ENCODE measurements around the gene PGM5. TPM values are rescaled to one million over a fixed set of nuclear protein-coding genes. Genes with fewer than 3 reads are reported as not detected.
A peak's percentile ranks its signal among the peaks of the same experiment; 100 is the strongest.
"Not testable (repeated sequence)": the region's sequence is repeated elsewhere in the genome, so short reads cannot be mapped to it uniquely, and the experiment has no call there.

Gene PGM5
- total RNA-seq: not detected in 3 replicates
- long read RNA-seq: 0 reads

DNA sequence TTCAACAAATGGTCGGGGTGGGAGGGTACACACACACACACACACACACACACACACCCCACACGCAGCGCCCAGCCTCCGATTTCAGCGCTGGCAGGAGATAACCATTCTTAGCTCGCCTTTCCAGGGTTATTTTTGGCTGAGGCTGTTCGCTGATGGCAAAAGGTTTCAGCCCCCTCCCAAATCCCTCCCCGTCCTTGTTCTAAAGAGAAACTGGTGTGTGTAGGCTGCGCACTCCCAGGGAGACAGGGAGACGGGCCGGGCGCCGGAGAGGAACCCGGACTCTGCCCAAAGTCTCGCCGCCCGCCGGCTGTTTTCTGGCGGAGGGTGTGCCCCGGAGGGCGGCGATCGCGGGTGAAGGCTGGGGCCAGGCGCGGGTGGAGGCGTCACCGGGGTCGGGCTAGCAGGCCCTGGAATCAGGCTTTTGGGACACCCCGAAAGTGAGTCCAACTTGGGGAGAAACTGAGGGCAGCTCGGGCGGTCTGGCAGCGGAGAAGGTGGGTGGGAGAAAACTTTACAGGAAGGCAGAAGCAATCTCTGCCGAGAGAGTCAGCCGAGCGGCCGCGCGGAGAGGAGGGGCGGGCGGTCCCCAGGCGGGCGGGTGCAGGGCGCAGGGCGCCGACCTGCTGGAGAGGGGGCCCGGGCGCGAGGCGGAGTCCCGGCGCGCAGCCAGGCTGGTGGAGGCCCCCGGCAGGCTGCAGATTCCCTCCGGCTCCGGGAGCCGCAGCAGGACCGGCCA is at the start of gene PGM5:
PGM5 (plus strand) TSS at position 232 of the 739 bp plus-strand sequence. CDS start 517 bp downstream, outside the sequence.
- H3K4me1 Mint-ChIP-seq (ENCODE audit: low read depth); H3K27ac Mint-ChIP-seq (ENCODE audit: unreplicated experiment); H3K36me3 Mint-ChIP-seq (ENCODE audit: low read depth); H3K9me3 Mint-ChIP-seq (ENCODE audit: low read depth): not testable (repeated sequence)
- peak within 1 kb of the TSS; percentile 69 for H3K4me3 Mint-ChIP-seq (ENCODE audit: unreplicated experiment)
- H3K27me3 Mint-ChIP-seq (ENCODE audit: low read depth): peaks cover 34% of the 10 kb centered on the region
- DNase-seq (ENCODE audit: low spot score): peak; percentile 91

DNA sequence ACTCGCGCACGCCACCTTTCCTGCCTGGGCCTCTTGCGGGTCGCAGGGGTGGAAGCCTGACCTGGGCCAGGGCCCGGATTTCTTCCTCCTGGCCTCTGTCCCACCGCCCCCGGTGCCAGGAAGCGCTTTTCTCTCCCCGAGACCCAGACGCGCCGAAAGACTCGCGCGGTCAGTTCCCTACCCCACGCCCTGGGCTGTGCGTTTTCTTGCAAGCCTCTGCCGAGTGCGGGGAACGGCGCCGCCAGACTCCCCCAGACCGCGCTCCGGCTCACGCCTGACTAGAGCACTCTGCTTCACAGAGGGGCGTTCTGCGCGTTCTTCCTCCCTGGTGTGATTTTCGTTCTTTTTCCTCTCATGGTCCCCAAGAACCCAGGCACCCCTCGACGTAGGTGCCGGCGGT is 49.3 kb upstream of the PGM5 start:
- H3K4me3 Mint-ChIP-seq (ENCODE audit: unreplicated experiment); DNase-seq (ENCODE audit: low spot score); H3K27me3 Mint-ChIP-seq (ENCODE audit: low read depth); H3K36me3 Mint-ChIP-seq (ENCODE audit: low read depth); H3K27ac Mint-ChIP-seq (ENCODE audit: unreplicated experiment); H3K4me1 Mint-ChIP-seq (ENCODE audit: low read depth); H3K9me3 Mint-ChIP-seq (ENCODE audit: low read depth): not testable (repeated sequence)

DNA sequence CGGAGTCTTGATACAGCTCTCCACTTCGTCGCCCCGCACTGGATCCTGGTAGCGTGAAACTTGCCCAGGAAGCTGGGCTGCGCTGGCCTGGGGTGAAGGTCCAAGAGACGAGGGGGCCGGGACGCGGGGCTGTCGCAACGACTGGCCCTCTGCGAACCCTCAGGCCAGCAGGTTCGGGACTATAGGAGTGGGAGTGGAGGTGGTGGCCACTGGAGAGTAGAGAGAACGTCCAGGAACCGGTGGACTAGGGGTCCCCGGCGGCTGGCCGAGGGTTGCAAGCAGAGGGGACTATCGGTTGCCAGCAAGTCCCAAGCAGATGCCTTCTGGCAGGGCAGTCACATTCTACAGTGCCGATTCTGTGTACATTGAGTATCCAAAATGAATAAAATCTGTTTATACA is 48.8 kb upstream of the PGM5 start:
- H3K4me3 Mint-ChIP-seq (ENCODE audit: unreplicated experiment); H3K27ac Mint-ChIP-seq (ENCODE audit: unreplicated experiment); H3K9me3 Mint-ChIP-seq (ENCODE audit: low read depth); DNase-seq (ENCODE audit: low spot score); H3K36me3 Mint-ChIP-seq (ENCODE audit: low read depth); H3K27me3 Mint-ChIP-seq (ENCODE audit: low read depth); H3K4me1 Mint-ChIP-seq (ENCODE audit: low read depth): not testable (repeated sequence)

DNA sequence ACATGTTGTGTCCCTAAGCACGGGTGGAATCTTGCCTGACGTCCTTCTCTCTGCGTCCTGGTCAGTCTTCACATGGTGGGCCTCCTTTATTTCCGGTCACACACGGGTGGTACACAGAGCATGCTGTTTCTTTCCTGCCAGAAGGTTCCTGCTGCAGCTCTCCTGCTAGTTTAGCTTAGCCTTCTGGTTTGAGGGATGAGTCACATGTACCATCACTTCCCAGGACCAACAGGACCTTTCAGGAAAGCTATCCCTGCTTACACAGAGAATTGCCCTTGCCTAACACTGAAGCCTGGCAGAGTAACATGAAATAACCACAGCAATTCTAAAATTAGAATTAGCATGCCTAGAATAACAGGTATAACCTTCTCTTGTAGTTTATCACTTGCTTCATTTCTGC is 45.2 kb upstream of the PGM5 start:
- not testable (repeated sequence) for H3K4me3 Mint-ChIP-seq (ENCODE audit: unreplicated experiment); H3K27ac Mint-ChIP-seq (ENCODE audit: unreplicated experiment); H3K36me3 Mint-ChIP-seq (ENCODE audit: low read depth); H3K4me1 Mint-ChIP-seq (ENCODE audit: low read depth); H3K9me3 Mint-ChIP-seq (ENCODE audit: low read depth); DNase-seq (ENCODE audit: low spot score); H3K27me3 Mint-ChIP-seq (ENCODE audit: low read depth)

DNA sequence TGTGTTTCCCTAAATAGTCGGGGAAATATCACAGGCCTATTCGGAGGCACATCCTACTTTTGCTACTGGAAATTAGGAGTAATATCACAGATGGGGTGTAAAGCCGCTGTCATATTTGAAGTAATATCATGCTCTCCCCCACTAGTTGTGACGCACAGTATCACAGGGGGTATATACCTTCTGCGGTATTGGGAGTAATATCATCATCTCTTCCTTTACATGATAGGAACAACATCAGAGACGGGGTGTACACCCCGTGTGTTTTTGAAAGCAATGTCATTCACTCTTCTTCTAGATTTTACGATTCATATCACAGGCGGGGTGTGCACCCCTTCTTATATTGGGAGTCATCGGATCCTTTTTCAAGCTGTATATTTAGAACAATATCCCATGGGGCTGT is 38.2 kb upstream of the PGM5 start:
- not testable (repeated sequence) for DNase-seq (ENCODE audit: low spot score); H3K27ac Mint-ChIP-seq (ENCODE audit: unreplicated experiment); H3K4me1 Mint-ChIP-seq (ENCODE audit: low read depth); H3K27me3 Mint-ChIP-seq (ENCODE audit: low read depth); H3K9me3 Mint-ChIP-seq (ENCODE audit: low read depth); H3K4me3 Mint-ChIP-seq (ENCODE audit: unreplicated experiment); H3K36me3 Mint-ChIP-seq (ENCODE audit: low read depth)

DNA sequence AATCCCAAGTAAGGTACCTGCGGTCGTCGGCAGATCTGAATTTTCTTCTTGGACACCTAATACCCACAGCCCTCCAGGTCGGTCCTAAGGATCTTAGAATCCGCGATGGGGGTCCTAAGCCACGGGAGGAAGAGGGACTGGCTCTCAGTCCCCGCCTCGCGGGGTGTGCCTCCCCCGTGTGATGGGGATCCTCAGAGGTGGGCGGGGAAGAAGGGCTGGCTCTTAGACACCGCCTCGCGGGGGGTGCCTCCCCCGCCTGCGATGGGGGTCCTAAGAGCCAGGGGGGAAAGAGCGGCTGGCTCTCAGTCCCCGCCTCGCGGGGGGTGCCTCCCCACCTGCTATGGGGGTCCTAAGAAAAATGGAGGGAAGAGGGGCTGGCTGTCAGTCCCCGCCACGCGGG is 32.7 kb upstream of the PGM5 start:
- not testable (repeated sequence) for DNase-seq (ENCODE audit: low spot score); H3K36me3 Mint-ChIP-seq (ENCODE audit: low read depth); H3K4me3 Mint-ChIP-seq (ENCODE audit: unreplicated experiment); H3K27me3 Mint-ChIP-seq (ENCODE audit: low read depth); H3K4me1 Mint-ChIP-seq (ENCODE audit: low read depth); H3K9me3 Mint-ChIP-seq (ENCODE audit: low read depth); H3K27ac Mint-ChIP-seq (ENCODE audit: unreplicated experiment)

DNA sequence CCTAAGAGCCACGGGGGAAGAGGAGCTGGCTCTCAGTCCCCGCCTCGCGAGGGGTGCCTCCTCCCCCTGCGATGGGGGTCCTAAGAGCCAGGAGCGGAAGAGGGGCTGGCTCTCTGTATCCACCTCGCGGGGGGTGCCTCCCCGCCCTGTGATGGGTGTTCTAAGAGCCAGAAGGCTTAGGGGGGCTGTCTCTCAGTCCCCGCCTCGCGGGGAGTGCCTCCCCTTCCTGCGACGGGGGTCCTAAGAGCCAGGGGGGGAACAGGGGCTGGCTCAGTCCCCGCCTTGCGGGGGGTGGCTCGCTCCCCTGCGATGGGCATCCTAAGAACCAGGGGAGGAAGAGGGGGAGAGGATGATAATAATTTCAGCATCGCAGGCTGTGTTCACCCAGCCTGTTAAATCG is 31.9 kb upstream of the PGM5 start:
- H3K4me1 Mint-ChIP-seq (ENCODE audit: low read depth); H3K4me3 Mint-ChIP-seq (ENCODE audit: unreplicated experiment); H3K36me3 Mint-ChIP-seq (ENCODE audit: low read depth); H3K27ac Mint-ChIP-seq (ENCODE audit: unreplicated experiment); DNase-seq (ENCODE audit: low spot score); H3K27me3 Mint-ChIP-seq (ENCODE audit: low read depth); H3K9me3 Mint-ChIP-seq (ENCODE audit: low read depth): not testable (repeated sequence)

DNA sequence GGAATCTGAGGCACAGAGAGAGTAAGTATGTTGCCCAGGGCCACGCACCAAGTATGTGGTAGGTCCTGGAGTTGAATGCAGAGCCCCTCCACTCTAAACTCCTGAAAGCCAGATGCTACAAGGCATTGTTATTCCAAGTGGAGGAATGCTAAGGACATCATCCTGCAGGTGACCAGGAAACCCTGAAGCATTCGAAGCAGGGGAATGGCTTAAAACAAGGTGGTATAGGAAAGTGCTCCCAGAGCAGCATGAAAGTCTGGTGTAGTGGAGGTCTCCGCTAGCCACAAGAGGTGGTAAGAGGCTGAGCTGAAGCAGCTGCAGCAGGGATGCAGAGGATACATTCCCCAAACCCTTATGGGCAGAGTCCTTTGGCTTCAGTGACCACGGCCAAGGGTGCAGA is 27.3 kb upstream of the PGM5 start:
- not testable (repeated sequence) for H3K36me3 Mint-ChIP-seq (ENCODE audit: low read depth); H3K9me3 Mint-ChIP-seq (ENCODE audit: low read depth); H3K4me1 Mint-ChIP-seq (ENCODE audit: low read depth); H3K27me3 Mint-ChIP-seq (ENCODE audit: low read depth); DNase-seq (ENCODE audit: low spot score); H3K27ac Mint-ChIP-seq (ENCODE audit: unreplicated experiment); H3K4me3 Mint-ChIP-seq (ENCODE audit: unreplicated experiment)

DNA sequence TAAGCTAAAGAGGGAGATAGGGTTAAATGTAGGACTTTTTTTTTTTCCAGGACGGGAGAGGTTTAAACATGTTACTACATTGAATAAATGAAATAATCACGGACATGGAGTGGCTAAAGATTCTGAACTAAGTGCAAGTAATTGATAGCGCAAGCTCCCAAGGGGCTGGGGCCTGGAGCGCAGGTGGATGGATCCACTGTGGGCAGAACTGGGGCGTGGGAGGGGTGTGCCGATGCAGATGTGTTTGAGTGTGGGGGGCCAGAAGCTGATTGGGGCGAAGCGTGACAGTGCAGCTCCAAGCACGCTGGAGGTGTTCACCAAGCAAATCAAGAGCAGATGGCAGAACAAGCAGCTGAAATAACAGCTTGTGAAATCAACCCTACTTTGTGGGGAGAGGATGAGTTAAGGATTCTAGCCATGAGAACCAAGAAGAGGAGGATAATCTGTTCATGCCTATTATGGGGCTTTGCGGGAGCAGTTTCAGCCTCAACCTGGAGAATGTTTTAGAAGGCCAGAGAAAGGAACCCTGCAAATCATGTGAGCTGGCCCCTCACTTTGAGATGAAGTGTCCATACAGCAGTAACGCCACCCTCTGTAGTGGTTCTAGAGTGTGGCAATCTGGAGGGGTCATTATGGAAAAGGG is 25.8 kb upstream of the PGM5 start:
- not testable (repeated sequence) for DNase-seq (ENCODE audit: low spot score); H3K27ac Mint-ChIP-seq (ENCODE audit: unreplicated experiment); H3K9me3 Mint-ChIP-seq (ENCODE audit: low read depth); H3K36me3 Mint-ChIP-seq (ENCODE audit: low read depth); H3K27me3 Mint-ChIP-seq (ENCODE audit: low read depth); H3K4me3 Mint-ChIP-seq (ENCODE audit: unreplicated experiment); H3K4me1 Mint-ChIP-seq (ENCODE audit: low read depth)

DNA sequence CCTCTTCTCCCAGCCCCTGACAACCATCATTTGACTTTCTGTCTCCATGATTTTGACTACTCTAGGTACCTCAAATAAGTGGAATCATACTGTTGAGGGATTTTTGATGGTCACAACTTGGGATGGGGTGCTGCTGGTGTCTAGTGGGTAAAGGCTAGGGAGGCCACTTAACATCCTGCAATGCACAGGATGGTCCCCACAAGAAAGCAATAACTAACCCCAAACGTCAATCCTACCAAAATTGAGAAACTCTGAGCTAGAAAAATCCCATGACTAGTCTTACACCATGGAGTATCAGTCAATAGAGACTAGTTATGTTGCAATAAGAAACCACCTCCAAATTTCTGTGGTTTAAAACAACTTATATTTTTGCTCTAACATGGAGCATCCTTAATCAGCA is 24.3 kb upstream of the PGM5 start:
- H3K9me3 Mint-ChIP-seq (ENCODE audit: low read depth); H3K27me3 Mint-ChIP-seq (ENCODE audit: low read depth); H3K36me3 Mint-ChIP-seq (ENCODE audit: low read depth); DNase-seq (ENCODE audit: low spot score); H3K27ac Mint-ChIP-seq (ENCODE audit: unreplicated experiment); H3K4me1 Mint-ChIP-seq (ENCODE audit: low read depth); H3K4me3 Mint-ChIP-seq (ENCODE audit: unreplicated experiment): not testable (repeated sequence)

DNA sequence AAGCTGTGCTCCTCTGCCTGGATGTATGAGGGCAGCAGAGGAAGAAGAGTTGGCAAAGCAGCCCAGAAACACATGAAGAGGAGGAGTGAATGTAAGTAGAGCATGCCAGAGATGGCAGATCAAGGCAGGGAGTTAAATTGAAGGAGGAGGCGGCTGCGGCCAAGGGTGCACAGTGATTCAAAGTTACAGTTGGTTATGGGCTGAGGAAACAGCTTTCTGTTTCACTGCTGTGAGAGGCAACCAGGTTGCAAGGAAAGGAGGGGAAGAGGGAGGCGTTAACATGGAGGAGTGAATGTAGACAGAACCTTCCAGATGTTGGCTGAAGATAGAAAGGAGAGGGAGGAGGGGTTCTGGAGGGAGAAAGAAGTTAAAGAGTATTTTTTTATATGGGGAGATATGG is 20.5 kb upstream of the PGM5 start:
- not testable (repeated sequence) for H3K27ac Mint-ChIP-seq (ENCODE audit: unreplicated experiment); H3K36me3 Mint-ChIP-seq (ENCODE audit: low read depth)
- H3K27me3 Mint-ChIP-seq (ENCODE audit: low read depth): peaks cover 12% of the 10 kb centered on the region

DNA sequence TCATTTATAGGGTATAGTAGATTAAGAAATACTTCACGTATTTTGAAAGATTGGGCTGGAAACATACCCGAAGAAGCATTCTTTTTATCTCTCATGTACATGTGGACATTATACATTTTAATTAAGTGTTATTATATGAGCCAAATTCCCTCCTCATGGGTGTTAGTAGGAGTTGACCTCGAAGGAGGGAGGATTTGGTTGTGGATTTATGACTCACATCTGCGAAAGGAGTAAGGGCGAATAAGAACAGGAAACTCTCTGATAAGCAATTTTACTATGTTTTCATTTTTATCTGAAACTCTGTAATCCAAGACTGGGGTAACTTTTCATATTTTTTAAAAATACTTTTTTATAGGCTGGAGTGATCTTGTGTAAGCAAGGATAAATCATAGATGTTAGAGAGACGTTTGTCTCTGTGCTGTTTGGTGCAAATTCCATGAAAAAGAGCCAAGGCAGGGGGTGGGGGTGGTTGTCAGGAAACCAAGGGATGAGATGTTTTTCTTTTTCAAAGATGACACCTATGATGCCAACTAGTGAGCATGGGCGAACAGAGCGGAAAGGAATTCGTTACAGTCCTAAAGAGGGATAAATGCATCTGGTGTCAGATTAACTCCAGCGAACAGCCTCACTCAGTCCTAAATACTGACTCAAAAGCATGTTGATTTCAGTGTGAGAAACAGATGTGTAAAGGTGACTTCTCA is 19.6 kb upstream of the PGM5 start:
- not testable (repeated sequence) for H3K4me3 Mint-ChIP-seq (ENCODE audit: unreplicated experiment); DNase-seq (ENCODE audit: low spot score); H3K36me3 Mint-ChIP-seq (ENCODE audit: low read depth); H3K27ac Mint-ChIP-seq (ENCODE audit: unreplicated experiment); H3K4me1 Mint-ChIP-seq (ENCODE audit: low read depth); H3K9me3 Mint-ChIP-seq (ENCODE audit: low read depth)
- peaks cover 12% of the 10 kb centered on the region for H3K27me3 Mint-ChIP-seq (ENCODE audit: low read depth)

More for the DNA sequence above, 20.5 kb upstream of the PGM5 start:
- H3K9me3 Mint-ChIP-seq (ENCODE audit: low read depth); H3K4me3 Mint-ChIP-seq (ENCODE audit: unreplicated experiment); DNase-seq (ENCODE audit: low spot score); H3K4me1 Mint-ChIP-seq (ENCODE audit: low read depth): not testable (repeated sequence)

DNA sequence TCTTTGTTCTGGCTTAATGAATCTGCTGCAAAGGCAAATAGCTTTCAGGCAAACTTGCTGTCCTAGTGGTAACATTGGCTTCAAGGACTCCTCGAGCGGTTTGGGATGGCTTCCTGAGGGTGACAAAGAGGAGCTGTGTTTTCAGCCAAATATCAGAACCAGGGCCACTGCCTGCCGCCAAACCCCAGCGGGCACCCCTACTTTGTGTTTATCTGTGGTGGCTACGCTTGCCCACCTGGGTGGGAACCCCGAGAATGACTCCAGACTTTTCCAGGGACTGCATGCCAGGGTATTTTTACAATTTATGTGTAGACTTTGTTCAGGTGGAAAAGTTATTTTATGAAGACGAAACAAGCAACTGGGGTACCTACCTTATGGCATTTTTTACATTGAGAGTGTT is 18.4 kb upstream of the PGM5 start:
- DNase-seq (ENCODE audit: low spot score): not testable (repeated sequence)

More for the DNA sequence above, 18.4 kb upstream of the PGM5 start:
- H3K36me3 Mint-ChIP-seq (ENCODE audit: low read depth); H3K27ac Mint-ChIP-seq (ENCODE audit: unreplicated experiment); H3K4me1 Mint-ChIP-seq (ENCODE audit: low read depth); H3K4me3 Mint-ChIP-seq (ENCODE audit: unreplicated experiment); H3K9me3 Mint-ChIP-seq (ENCODE audit: low read depth): not testable (repeated sequence)
- H3K27me3 Mint-ChIP-seq (ENCODE audit: low read depth): peaks cover 10% of the 10 kb centered on the region

All from chondrocyte (in vitro differentiated cells).